Measurements from ENCODE around the gene FAF1.
"Not testable (repeated sequence)": the region's sequence is repeated elsewhere in the genome, so short reads cannot be mapped to it uniquely, and the experiment has no call there.

Gene FAF1

DNA sequence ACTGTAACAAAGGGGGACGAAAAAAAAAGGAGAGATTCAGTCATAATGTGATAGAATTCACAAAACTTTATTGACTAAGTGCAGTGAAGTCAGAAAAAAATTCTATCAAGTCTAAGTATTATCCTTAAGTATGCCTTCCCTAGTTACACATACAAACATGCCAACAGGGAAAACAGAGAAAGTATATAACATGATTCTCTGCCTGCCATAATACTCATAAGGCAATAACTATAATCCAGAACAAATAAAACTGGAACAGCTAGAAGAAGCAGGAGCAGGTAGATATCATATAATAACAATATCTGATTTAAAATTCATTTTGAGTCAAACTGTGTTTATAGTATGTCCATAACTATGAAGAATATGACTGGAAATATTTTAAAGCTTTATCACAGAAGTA is 184.3 kb downstream of the FAF1 start:
- no peak for DNase-seq (ENCODE audit: low read depth in 2 of 2)

DNA sequence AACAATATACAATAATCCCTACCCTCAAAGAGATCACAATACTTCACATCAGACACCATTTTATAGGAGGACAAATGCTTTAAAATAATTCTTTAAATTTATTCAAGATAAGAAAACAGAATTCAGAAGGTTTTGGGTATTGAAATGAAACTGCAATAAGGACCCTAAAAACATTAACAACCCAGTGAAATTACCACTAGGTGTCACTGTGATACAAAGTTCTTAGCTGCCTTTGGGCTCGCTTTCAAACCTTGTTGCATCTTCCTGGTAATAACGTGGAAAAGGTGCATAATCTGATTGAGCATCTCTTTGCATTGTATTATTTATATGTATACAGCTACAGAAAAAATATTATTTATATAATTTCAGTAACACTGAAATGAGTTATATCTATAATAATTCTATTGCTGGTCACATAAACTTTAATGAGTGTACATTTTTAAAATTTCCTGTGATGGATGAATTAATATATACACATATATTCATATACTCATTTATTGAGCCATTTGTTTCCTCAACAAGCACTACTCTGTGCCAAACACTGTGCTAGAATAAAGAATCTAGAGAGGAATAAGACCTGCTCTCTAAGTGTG is 185.2 kb downstream of the FAF1 start:
- peak; percentile 29 to 36 for DNase-seq (ENCODE audit: low read depth in 2 of 2)

DNA sequence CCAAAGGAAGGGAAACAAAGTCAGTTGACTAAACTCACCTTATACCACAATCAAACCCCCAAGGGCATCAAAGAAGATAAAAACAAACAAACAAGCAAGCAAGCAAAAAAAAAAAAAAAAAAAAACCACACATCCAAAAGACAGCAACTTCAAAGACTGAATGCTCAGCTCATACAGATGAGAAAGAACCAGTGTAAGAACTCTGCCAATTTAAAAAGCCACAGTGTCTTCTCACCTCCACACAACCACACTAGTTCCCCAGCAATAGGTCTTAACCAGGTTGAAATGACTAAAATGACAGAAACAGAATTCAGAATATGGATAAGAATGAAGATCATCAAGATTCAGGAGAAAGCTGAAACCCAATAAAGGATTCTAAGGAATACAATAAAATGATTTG is 193.4 kb downstream of the FAF1 start:
- DNase-seq (ENCODE audit: low read depth in 2 of 2): no peak

DNA sequence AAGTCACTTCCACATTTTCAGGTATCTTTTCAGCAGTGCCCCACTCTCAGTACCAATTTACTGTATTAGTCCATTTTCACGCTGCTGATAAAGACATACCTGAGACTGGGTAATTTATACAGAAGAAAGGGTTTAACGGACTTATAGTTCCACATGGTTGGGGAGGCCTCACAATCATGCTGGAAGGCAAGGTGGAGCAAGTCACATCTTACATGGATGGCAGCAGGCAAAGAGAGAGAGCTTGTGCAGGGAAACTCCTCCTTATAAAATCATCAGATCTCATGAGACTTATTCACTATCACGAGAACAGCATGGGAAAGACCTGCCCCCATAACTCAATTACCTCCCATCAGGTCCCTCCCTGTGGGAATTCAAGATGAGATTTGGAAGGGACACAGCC is 203.5 kb downstream of the FAF1 start:
- DNase-seq (ENCODE audit: low read depth in 2 of 2): not testable (repeated sequence)

DNA sequence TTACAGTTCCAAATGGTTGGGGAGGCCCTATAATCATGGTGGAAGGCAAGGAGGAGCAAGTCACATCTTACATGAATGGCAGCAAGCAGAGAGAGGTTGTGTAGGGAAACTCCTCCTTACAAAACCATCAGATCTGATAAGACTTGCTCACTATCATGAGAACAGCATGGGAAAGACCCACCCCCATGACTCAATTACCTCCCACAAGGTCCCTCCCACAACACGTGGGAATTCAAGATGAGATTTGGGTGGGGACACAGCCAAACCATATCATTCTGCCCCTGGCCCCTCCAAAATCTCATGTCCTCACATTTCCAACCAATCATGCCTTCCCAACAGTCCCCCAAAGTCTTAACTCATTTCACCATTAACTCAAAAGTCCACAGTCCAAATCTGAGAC is 205.3 kb downstream of the FAF1 start:
- not testable (repeated sequence) for DNase-seq (ENCODE audit: low read depth in 2 of 2)

DNA sequence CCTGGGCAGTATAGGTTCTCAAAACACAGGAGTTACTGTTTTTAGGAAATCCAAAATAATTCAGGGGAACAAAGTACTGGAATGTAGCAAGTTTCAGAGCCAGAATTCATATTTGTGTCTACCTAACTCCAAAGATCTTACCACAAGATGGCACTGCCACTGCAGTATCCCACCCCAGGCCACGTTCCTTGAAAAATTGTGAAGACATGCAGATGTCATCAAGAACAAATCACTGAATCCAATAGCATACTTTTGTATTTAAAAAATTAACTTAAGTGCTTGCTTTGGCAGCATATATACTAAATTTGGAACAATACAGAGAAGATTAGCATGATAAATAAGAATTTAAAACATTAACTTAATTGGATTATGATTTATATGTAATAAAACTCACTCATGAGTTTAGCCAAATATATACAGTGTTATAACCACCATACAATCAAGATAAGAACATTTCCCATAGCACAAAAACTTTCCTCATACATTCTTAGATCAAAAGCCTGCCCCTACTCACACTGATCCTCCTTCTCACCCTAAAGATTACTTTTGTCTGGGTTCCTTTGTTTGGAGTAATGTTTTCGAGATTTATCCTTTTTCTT is 209.9 kb downstream of the FAF1 start:
- DNase-seq (ENCODE audit: low read depth in 2 of 2): peak in 1 of 2 experiments; percentile 5

DNA sequence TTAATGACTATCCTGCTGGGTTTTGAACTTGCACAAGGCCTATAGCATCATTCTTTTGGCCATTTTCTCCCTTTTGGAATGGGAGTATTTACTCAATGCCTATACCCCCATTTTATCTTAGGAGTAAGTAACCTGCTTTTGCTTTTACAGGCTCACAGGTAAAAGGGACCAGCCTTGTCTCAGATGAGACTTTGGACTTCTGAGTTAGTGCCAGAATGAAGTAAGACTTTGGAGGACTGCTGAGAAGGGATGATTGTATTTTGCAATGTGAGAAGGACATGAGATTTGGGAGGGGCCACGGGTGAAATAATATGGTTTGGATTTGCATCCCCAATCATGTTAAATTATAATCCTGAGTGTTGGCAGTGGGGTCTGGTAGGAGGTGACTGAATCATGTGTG is 212.7 kb downstream of the FAF1 start:
- no peak for DNase-seq (ENCODE audit: low read depth in 2 of 2)

DNA sequence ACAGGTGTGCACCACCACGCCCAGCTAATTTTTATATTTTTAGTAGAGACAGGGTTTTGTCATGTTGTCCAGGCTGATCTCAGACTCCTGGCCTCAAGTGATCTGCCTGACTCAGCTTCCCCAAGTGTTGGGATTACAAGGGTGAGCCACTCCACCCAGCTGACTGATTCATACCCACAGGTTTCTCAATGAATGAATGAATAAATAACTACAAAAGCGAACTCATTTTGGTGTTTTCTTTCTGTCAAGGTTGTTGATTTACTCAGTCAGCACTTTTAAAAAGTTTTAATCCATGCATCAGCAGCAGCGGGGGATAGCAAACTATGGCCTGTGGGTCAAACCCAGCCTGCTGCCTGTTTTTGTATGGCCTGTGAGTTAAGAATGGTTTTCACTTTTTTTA is 217.5 kb downstream of the FAF1 start:
- DNase-seq (ENCODE audit: low read depth in 2 of 2): no peak

DNA sequence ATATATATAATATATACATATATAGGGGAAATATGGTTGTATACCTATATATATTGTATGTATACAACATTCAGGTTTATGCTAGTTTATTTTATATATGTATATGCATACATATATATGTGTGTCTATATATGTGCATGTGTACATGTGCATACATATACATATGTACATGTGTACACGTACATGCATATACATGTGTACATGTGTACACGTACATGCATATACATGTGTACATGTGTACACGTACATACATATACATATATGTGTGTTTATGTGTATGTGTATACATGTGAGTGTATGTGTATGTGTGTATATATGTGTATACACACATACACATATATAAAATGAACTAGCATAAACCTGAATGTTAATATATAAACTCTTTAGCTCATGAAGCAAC is 220.9 kb downstream of the FAF1 start:
- no peak for DNase-seq (ENCODE audit: low read depth in 2 of 2)

DNA sequence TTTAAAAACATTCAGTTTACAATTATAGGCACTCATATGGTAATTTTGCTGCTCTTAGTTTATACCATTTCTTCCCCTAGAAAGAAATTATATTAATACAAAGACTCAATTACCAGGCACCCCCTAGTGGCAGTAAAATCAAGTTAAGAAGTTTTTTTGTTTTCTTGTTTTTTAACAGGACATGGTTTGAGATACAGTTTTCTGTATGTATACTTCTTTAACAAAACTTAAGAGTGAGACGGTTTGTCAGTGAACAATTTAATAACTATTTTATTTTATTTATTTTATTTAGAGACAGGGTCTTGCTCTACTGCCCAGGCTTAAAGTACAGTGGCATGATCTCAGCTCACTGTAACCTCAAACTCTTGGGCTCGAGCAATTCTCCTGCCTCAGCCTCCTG is 224.6 kb downstream of the FAF1 start:
- peak in 1 of 2 experiments; percentile 4 for DNase-seq (ENCODE audit: low read depth in 2 of 2)

DNA sequence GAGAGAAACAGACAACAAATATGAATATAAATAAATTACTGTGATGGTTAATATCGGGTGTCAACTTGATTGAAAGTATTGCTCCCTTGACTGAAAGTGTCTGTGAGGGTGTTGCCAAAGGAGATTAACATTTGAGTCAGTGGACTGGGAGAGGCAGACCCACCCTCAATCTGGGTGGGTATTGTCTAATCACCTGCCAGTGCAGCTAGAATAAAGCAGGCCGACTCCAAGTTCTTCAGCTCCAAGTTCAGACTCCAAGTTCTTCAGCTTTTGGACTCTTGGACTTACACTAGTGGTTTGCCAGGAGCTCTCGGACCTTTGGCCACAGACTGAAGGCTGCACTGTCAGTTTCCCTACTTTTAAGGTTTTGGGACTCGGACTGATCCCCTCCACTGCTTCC is 232.5 kb downstream of the FAF1 start:
- DNase-seq (ENCODE audit: low read depth in 2 of 2): not testable (repeated sequence)

DNA sequence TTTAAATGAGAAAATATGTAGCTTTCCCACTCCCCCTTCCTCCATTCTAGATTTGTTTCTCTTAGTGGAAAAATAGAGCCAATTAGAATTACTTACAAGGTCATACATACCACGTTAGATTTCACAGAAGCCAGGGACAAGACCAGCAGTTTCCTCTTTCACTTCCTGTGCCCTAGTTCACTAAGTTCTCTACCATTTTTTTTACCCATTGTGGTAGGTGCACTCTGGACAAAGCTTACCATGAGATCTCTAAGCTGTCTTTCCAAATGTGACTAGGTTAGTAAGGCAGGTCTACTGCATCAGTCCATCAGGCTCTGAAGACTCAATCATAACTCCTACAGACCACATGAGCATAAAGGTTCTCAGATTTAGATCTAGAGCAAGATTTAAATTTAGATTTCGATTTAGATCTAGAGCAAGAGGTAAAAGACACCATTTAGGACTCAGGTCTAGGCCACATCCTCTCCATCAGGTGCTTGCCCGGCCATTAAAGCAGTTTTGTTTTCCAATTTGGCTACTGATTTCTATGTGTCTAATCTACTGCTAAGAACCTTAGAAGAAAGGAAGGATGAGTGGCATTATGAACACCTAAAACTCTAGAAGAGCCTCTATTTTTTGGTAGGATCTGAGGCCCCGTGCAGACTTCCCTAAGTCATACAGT is 235.3 kb downstream of the FAF1 start:
- no peak for DNase-seq (ENCODE audit: low read depth in 2 of 2)

DNA sequence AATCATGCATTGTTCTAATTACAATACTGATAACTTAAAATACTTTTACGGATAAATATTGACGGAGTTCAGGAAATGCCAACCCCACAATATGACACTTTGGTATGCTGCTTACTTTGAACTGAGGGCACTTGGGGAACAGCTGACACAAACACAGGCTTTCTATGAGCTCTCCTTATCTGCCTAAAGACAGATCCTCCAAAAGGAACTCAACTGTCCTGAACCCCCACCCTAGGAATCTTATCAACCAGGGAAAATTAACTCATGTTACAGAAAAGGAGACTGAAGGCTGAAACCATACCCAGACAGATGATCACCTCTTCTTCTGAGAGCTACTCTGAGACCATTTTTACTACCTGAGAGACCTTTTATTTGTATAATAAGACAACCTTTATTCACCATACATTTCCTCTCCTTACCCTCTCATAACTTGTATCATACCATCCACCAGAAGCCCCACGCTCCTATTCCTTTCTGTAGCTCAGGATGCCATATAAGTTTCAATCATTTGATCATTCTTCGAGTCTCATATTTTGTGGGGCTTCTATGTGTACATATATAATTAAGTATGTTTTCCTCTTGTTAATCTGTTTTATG is 239.5 kb downstream of the FAF1 start:
- DNase-seq (ENCODE audit: low read depth in 2 of 2): no peak

DNA sequence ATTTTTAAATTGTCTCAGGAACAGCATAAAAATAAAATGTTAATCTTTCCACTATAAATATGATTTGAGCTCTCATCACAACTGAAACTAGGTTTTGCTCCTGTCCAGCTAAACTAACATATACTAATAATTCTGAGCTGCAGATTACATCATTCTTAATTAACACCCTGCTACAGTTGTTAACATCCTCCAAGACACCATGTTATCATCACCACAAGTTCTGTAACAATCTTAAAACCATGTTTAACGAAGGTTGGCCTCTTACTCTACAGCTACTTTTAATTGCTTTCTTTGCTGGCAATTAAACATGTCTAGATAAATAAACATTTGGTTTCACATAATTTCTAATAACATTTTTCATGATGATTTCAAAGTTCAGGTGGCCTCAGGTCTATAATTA is 240.9 kb downstream of the FAF1 start:
- DNase-seq (ENCODE audit: low read depth in 2 of 2): no peak

DNA sequence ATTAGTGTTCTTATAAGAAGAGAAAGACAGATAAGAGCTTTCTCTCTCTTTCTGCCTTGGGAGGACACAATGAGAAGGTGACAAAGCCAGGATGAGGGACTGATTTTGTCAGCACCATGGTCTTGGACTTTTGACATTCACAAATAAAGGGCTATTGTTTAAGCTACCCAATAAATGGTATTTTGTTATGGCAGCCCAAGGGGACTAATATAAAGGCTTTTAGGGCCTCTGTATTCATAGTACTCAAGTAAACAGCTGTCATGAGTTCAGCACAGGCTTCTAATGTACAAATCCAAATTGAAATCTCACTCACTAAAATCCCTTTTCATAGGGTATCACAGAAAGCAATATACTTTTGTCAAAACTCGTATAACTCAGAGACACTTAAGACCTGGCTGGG is 242.7 kb downstream of the FAF1 start:
- DNase-seq (ENCODE audit: low read depth in 2 of 2): no peak

DNA sequence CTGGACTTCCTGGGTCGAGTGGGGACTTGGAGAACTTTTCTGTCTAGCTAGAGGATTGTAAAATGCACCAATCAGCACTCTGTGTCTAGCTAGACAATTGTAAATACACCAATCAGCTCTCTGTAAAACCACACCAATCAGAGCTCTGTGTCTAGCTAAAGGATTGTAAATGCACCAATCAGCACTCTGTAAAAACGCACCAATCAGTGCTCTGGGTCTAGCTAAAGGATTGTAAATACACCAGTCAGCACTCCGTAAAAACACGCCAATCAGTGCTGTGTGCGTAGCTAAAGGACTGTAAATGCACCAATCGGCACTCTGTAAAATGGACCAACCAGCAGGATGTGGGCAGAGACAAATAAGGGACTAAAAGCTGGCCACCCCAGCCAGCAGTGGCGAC is 243.6 kb downstream of the FAF1 start:
- DNase-seq (ENCODE audit: low read depth in 2 of 2): not testable (repeated sequence)

DNA sequence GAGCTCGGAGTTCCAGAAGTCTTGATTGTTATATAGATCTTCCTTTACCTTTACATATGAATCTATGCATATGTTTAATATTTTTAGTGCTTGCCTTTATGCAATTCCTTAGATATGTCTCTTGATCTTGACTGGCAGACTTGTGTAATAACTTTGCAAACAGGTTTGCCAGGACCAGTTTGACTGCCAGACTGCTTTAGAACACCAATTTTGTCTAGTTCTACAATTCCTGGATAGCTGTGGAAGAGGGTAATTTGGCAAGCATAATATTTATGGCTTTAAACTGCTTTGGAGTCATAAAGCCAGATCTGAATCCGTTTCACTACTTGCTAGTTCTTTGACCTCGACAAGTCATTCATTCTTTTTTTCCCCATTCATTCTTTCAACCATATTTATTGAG is 250.0 kb downstream of the FAF1 start:
- no peak for DNase-seq (ENCODE audit: low read depth in 2 of 2)

DNA sequence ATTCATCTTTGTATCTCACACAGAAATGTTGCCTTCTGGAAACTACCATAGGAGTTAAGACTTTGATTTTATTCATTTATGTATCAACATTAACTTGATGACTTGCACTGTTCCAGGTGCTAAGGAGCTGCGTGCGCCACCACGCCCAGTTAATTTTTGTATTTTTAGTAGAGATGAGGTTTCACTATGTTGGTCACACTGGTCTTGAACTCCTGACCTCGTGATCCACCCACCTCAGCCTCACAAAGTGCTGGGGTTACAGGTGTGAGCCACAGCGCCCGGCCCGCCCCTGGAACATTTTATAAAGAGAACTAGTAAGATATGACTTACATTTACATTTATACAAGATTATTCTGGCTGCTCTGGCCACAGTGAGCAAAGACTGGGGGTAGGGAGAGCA is 252.2 kb downstream of the FAF1 start:
- DNase-seq (ENCODE audit: low read depth in 2 of 2): no peak

DNA sequence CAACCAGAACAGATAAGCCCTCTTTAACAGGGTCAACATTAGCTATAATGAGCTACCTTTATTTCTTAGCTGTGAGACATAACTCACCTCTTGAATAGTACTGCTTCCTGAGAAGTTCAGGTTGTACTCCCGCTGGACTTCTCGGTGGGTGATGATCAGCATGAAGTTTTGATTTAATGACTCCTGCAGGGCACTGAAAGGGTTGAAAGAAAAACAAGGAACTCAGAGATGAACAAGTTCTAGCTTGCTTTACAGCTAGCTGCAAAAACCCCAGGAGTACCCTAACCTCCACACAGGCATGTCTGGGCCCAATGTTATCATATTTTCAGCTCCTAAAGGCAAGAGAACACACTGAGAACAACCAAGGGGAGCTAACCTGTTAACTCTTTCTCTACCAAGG is 254.4 kb downstream of the FAF1 start:
- no peak for DNase-seq (ENCODE audit: low read depth in 2 of 2)

DNA sequence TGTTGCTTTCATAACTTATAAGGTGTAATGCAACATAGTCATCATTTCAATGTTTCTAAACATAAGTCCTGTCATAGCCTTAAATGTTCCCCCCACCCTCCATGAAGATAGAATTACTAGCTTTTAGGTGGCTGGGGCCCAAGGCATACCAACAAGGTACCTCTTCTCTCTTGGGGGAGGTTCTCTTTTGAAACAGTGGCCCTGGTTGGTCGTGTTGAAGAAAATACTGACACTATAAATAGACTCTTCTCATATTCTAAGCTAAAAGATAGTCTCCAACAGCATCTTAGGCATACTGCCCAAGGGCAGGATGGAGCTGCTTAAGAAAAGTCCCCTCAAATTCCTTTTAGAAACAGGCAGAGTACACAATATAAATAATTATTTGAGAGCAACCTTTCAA is 255.0 kb downstream of the FAF1 start:
- DNase-seq (ENCODE audit: low read depth in 2 of 2): no peak

DNA sequence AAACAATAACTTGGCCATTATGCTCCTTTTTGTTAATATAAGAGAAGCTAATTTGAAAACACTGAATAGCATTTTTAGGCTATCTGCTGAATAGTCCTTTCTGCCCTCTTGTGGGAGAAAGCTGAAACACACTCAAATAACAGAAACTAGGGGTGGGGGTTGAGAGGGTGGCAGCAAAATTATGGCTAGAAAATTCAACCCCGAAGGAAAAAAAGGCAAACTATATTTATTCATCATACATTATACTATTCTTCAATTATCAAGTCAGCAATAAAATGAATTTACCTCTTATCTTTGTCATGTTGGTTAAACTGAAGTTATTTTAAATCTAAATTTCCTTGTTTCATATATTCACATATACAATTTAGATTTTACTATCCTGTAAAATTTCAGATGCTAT is 255.9 kb downstream of the FAF1 start:
- DNase-seq (ENCODE audit: low read depth in 2 of 2): peak; percentile 6 to 9

DNA sequence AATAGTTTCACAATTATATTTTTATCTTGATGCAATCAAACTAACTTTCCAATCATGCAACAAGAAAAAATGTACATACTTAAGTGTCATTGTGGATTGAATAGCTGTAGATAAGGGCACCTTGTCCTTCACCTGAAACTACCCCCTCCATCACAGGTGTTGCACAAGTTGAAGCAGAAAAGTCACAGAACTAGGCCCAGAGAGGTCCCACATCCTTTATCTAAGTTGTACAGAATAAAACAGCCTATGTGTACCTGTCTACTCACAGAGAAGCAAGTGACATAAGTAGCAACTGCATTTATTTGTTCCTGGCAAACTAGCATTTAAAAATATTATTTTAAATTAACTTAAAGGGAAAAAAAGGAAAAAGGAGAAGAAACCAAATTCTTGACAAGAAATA is 256.8 kb downstream of the FAF1 start:
- no peak for DNase-seq (ENCODE audit: low read depth in 2 of 2)

DNA sequence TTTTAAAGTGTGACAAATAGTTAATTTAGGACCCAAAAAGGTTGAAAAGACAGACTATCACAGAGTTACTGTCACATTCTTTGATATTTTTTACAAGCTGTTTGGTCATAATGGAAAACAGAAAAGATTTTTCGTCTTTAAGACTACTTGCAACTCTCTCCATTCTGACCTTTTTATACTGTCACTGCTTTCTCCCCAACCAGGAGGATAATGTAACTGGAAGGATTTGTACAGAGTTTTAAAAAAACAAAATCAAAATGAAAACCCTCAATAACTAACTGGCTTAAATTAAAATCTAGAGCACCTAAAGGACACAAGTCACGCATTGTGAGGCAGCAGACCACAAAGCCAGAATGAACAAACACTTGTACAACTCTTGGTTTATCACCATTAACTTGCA is 257.7 kb downstream of the FAF1 start:
- no peak for DNase-seq (ENCODE audit: low read depth in 2 of 2)

All from fibroblast of skin of left quadriceps (primary cell).